Ovary (tissue), 9 donors: ENCODE measurements around the gene ABCC4. TPM values are rescaled to one million over a fixed set of nuclear protein-coding genes. Genes with fewer than 3 reads are reported as not detected.
"Not testable (repeated sequence)": the region's sequence is repeated elsewhere in the genome, so short reads cannot be mapped to it uniquely, and the experiment has no call there.

Experiments
- DNase-seq, 5 donors: peaks; one replicate each; pipeline ENCODE4 v3.0.0-alpha.2; 2019 to 2020
- H3K27ac ChIP-seq, 2 donors: fragments of 200-600 bp; one replicate each; pipeline versions ENCODE4 v1.5.1 to v1.8.0; 2019 to 2022
- H3K27me3 ChIP-seq: fragments of 200-600 bp; one replicate; pipeline ENCODE4 v1.8.0; 2022
- H3K36me3 ChIP-seq: fragments of 200-600 bp; sonication (generic); one replicate; pipeline ENCODE4 v1.5.1; 2019
- H3K4me1 ChIP-seq: one replicate; pipeline ENCODE4 v1.8.1; 2013; ENCODE audit warnings: mild to moderate bottlenecking, moderate library complexity; ENCODE audit not compliant: insufficient read depth
- H3K4me3 ChIP-seq: fragments of 200-600 bp; sonication (generic); one replicate; pipeline ENCODE4 v1.5.1; 2017
- H3K9me3 ChIP-seq, 2 donors: fragments of 200-600 bp in 1 of 2; sonication (generic) in 1 of 2; one replicate each; pipeline versions ENCODE4 v1.5.1 to v1.8.1; 2013 to 2019; ENCODE audit warnings: mild to moderate bottlenecking in 1 of 2, moderate library complexity in 1 of 2
- EP300 ChIP-seq: sonication (generic); formaldehyde crosslinking; IDR thresholded peaks from one replicate; pipeline ENCODE4 v1.6.1; 2017; ENCODE audit warnings: antibody characterized with exemption
- POLR2A ChIP-seq: fragments of 450-650 bp; IDR thresholded peaks from one replicate; pipeline ENCODE4 v1.6.1; 2017; ENCODE audit warnings: antibody characterized with exemption, mild to moderate bottlenecking, moderate library complexity
- WGBS, 3 donors: extraction: QIAGEN DNeasy Blood & Tissue Kit in 1 of 3; methylation state at CpG; one replicate each; pipeline versions ENCODE4 v1.1.5 to v1.1.7; 2013 to 2017; 5-methylcytosine and 5-hydroxymethylcytosine counted together
- intact Hi-C, 4 donors: fragments of 100-400 bp; cut with DNase I; formaldehyde crosslinking; loops; one replicate each; pipeline versions ENCODE4 v1.11.0 to v1.15.1; 2022 to 2023
- polyA plus RNA-seq, 2 donors: library from polyadenylated mRNA; stranded (reverse); fragments of 200-250 nt in 1 of 2; fragments of 350-450 nt in 1 of 2; fragmentation: Illumina TruSeq in 1 of 2; extraction: RNeasy Lipid Tissue Mini Kit (QIAGEN cat#74804) in 1 of 2; gene quantifications; one replicate each; pipeline ENCODE4 v1.2.3, GENCODE V29; 2013 to 2014
- total RNA-seq, 7 donors: library from RNA; depleted of rRNA in 2 of 7; stranded (reverse); fragments of >200 nt in 2 of 7; fragmentation: NEBNext Ultra II Directional in 3 of 7; extraction: Animal tissue kit (Norgen Biotek cat#: 25700) in 3 of 7; gene quantifications; one replicate each; pipeline versions ENCODE4 v1.1.0 to v1.2.4, GENCODE V29; 2016 to 2023
- TF ChIP-seq, protein P1 (sequence below), 3 donors: fragments of 450-650 bp in 2 of 3; fragments of 200-600 bp in 1 of 3; IDR thresholded peaks; one replicate each; pipeline versions ENCODE4 v1.5.1 to v1.8.0; 2016 to 2022; ENCODE audit warnings: antibody characterized with exemption in 3 of 3, mild to moderate bottlenecking in 1 of 3
- donor health status: DM: no; HTN: no; CAD: no; lungs with moderate emphysema.
- donor health status: DM: no; HTN: no; CAD: no.
- donor health status: Bipolar disorder and iron deficiency.
- donor health status: DM: yes; HTN: yes; CAD: no.
- donor health status: DM: no; HTN: no; CAD: no.
- donor health status: DM: yes; HTN: yes; CAD: no.

The ABCC4 gene
- total and polyA plus RNA-seq, 9 donors: 6.1 to 28.5 (median 11.5) TPM

DNA sequence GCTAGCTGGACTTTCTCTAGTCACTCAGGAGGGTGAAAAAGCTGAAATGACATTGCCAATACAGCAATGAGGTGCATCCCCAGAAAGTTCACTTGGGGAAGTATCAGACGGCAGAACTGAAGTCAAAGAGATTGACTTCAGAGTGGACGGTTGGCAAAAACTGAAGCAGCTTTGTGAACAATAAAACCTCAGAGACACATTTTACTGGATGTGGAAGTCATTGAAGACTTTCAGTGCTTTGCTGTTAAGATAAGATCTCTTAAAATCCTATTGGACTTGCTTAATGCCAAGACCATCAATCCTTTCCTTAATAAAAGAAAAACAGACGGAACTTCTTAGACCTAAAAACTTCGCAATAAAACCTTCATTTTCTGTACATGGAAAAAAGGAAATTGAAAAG lies 103.7 kb downstream of the ABCC4 start:
- H3K4me3 ChIP-seq: no peak overlapping the region
- H3K27ac ChIP-seq: no peak overlapping the region
- no peaks in the 10 kb centered on the region for H3K27me3 ChIP-seq
- no peaks in the 10 kb centered on the region for H3K36me3 ChIP-seq
- H3K9me3 ChIP-seq: no peaks in the 10 kb centered on the region
- DNase-seq: no peak
- intact Hi-C loops: loop anchor here in 2 of 4 donors (10.0 kb wide), 2 partner anchors 107 to 207 kb away; partner anchors contain the start of gene ABCC4 (in 1 of the 2)
- H3K4me1 ChIP-seq: no peaks in the 10 kb centered on the region
- TF ChIP-seq EP300 (no peak), POLR2A (no peak)
- TF ChIP-seq, protein P1, sequence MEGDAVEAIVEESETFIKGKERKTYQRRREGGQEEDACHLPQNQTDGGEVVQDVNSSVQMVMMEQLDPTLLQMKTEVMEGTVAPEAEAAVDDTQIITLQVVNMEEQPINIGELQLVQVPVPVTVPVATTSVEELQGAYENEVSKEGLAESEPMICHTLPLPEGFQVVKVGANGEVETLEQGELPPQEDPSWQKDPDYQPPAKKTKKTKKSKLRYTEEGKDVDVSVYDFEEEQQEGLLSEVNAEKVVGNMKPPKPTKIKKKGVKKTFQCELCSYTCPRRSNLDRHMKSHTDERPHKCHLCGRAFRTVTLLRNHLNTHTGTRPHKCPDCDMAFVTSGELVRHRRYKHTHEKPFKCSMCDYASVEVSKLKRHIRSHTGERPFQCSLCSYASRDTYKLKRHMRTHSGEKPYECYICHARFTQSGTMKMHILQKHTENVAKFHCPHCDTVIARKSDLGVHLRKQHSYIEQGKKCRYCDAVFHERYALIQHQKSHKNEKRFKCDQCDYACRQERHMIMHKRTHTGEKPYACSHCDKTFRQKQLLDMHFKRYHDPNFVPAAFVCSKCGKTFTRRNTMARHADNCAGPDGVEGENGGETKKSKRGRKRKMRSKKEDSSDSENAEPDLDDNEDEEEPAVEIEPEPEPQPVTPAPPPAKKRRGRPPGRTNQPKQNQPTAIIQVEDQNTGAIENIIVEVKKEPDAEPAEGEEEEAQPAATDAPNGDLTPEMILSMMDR (IDR thresholded peaks at IDR 0.05): no peak
- 63 to 96% (median 85%) methylated on average over 4 of the region's 4 CpGs for WGBS, 3 donors

DNA sequence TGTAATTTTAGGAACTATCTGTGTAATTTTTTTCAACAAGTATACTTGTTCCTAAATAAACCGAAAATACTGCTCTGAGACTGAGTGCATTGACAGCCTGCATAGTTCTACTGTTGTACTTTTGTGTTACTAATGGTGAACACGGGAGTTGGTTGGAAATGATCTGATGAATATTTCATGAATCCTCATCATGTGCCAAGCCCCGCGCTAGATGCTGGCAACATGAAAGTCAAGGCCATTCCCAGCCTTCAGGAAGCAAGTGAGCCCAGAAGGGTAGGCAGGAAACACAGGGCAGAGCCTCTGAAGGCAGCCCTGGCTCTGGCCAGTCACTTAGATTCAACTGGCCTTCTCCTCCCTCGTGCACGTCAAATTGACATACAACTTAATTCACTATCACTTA lies 106.1 kb downstream of the ABCC4 start:
- intact Hi-C loops: loop anchor here in 2 of 4 donors (10.0 kb wide), 2 partner anchors 110 to 210 kb away; partner anchors contain the start of gene ABCC4 (in 1 of the 2)
- no peaks in the 10 kb centered on the region for H3K36me3 ChIP-seq
- 39 to 58% (median 52%) methylated on average over 6 of the region's 6 CpGs for WGBS, 3 donors
- H3K27ac ChIP-seq: no peak overlapping the region
- no peak overlapping the region for H3K4me3 ChIP-seq
- H3K27me3 ChIP-seq: no peaks in the 10 kb centered on the region
- H3K9me3 ChIP-seq: no peaks in the 10 kb centered on the region
- no peak for DNase-seq
- TF ChIP-seq EP300 (no peak), POLR2A (no peak)
- TF ChIP-seq, protein P1 (IDR thresholded peaks at IDR 0.05): no peak
- H3K4me1 ChIP-seq: no peaks in the 10 kb centered on the region

DNA sequence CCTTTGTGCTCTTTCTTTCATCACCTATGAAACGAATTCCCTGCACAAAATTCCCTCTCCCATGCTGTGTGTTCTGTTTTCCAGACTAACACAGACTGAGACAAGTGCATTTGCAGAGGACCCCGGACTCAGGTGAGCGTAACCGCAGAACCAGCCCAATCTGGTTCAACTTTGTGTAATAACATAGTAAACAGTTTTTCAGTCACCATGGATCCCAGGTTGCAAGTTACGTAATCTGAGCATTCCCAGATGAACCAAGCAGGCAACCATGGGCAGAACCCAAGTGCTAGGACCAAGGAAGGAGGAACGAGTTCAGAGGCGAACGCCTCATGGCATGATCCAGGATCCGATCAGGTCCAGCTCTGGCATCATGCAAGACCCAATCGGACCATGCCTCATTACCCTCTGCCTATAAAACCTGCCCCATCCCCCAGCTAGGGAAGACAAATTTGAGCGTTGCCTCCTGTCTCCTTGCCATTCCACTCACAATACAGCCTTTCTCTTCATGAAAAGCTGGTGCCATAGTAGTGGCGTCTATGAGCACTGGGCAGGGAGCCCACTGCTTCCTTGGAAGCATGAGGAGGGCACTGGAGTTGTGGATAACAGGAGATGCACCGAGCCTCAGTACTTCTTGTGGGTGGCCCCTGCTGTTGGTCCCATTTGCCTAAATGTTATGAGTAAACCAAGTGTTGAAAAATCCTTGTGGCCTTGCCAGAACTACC lies 107.6 kb downstream of the ABCC4 start:
- DNase-seq: no peak
- no peaks in the 10 kb centered on the region for H3K36me3 ChIP-seq
- 87 to 95% (median 92%) methylated on average over 13 of the region's 13 CpGs for WGBS, 3 donors
- intact Hi-C loops: loop anchor here (5.0 to 10.0 kb wide), 4 partner anchors 111 to 214 kb away; partner anchors contain the start of gene ABCC4 (in 1 of the 4)
- H3K27ac ChIP-seq: no peak overlapping the region
- no peaks in the 10 kb centered on the region for H3K27me3 ChIP-seq
- H3K4me3 ChIP-seq: no peak overlapping the region
- H3K4me1 ChIP-seq: no peaks in the 10 kb centered on the region
- no peaks in the 10 kb centered on the region for H3K9me3 ChIP-seq
- TF ChIP-seq EP300 (no peak), POLR2A (no peak)
- TF ChIP-seq, protein P1 (IDR thresholded peaks at IDR 0.05): no peak

DNA sequence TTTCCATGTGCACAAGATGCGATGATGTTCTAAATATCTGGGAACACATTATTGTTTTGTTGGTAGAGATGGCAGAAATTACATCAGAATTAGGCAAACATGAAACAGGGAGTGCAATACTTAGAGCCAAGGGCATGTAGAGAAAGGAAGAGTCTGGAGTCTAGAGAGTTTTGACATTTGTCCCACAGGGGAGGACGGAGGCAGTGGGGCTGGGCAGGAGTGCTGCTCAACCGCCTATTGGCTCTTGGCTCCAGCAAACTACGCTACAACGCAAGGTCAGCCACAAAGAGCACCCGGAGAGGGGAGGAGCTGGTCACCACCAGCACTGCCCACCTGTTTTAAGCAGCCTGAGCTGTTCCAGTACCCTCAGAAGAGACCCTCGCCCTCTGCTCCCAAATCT lies 108.3 kb downstream of the ABCC4 start:
- DNase-seq: no peak
- Histone ChIP-seq H3K9me3 (no peaks in the 10 kb centered on the region), H3K27ac (no peak overlapping the region), H3K4me1 (no peaks in the 10 kb centered on the region), H3K4me3 (no peak overlapping the region), H3K27me3 (no peaks in the 10 kb centered on the region), H3K36me3 (no peaks in the 10 kb centered on the region)
- WGBS, 3 donors: 80 to 87% (median 81%) methylated on average over 7 of the region's 7 CpGs
- intact Hi-C loops: loop anchor here (5.0 to 10.0 kb wide), 4 partner anchors 112 to 214 kb away; partner anchors contain the start of gene ABCC4 (in 1 of the 4)
- TF ChIP-seq EP300: no peak
- TF ChIP-seq, protein P1 (IDR thresholded peaks at IDR 0.05): no peak
- no peak for TF ChIP-seq POLR2A

DNA sequence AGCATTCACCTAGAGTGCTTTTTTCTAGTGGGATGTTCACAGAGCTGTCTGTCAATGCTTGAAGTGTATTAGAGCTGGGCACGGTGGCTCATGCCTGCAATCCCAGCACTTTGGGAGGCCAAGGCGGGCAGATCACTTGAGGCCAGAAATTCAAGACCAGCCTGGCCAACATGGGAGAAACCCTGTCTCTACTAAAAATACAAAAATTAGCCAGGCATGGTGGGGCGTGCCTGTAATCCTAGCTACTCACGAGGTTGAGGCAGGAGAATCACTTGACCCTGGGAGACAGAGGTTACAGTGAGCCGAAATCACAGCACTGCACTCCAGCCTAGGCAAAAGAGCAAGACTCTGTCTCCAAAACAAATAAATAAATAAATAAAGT lies 108.7 kb downstream of the ABCC4 start:
- intact Hi-C loops: loop anchor here (5.0 to 10.0 kb wide), 4 partner anchors 112 to 215 kb away; partner anchors contain the start of gene ABCC4 (in 1 of the 4)
- WGBS, 3 donors: 85 to 90% (median 88%) methylated on average over 5 of the region's 5 CpGs
- not testable (repeated sequence) for H3K9me3 ChIP-seq, H3K27ac ChIP-seq, H3K4me1 ChIP-seq, DNase-seq, H3K4me3 ChIP-seq, H3K27me3 ChIP-seq, H3K36me3 ChIP-seq
